GM12878 (cell line): ENCODE data around the gene SACS. TPM values are rescaled to one million over a fixed set of nuclear protein-coding genes. Genes with fewer than 3 reads are reported as not detected.

ENCODE experiments used
- BACH1 ChIP-seq: fragments of 450-650 bp; IDR thresholded peaks from 2 replicates; pipeline ENCODE4 v1.6.1; 2017; ENCODE audit warnings: mild to moderate bottlenecking, borderline replicate concordance
- BCL11A ChIP-seq: IDR thresholded peaks from 2 replicates; pipeline ENCODE4 v1.6.1; 2011; ENCODE audit warnings: low read depth, low read length
- BCL3 ChIP-seq: IDR thresholded peaks from 2 replicates; pipeline ENCODE4 v1.6.1; 2011; ENCODE audit warnings: borderline replicate concordance, low read depth, mild to moderate bottlenecking, moderate library complexity, low read length; ENCODE audit not compliant: insufficient read depth, poor library complexity, severe bottlenecking
- BMI1 ChIP-seq: fragments of 450-650 bp; IDR thresholded peaks from 2 replicates; pipeline ENCODE4 v1.6.1; 2016; ENCODE audit warnings: mild to moderate bottlenecking, moderate library complexity, borderline replicate concordance
- CBX5 ChIP-seq: sonication (generic); IDR thresholded peaks from 2 replicates; pipeline ENCODE4 v1.6.1; 2016; ENCODE audit warnings: low read depth, moderate library complexity, mild to moderate bottlenecking, inconsistent platforms
- EED ChIP-seq: sonication (generic); IDR thresholded peaks from 2 replicates; pipeline ENCODE4 v1.6.1; 2016; ENCODE audit warnings: antibody characterized with exemption, low read depth
- IKZF2 ChIP-seq, 2 experiments: fragments of 450-650 bp; IDR thresholded peaks; 2 replicates each; pipeline ENCODE4 v1.6.1; 2017; ENCODE audit warnings: mild to moderate bottlenecking in 2 of 2, moderate library complexity in 2 of 2
- JUNB ChIP-seq: IDR thresholded peaks from 2 replicates; pipeline ENCODE4 v1.6.1; 2016; ENCODE audit warnings: antibody characterized with exemption, mild to moderate bottlenecking
- MTA2 ChIP-seq: fragments of 450-650 bp; IDR thresholded peaks from 2 replicates; pipeline ENCODE4 v1.6.1; 2016; ENCODE audit warnings: low read depth, mild to moderate bottlenecking, moderate library complexity
- NKRF ChIP-seq: fragments of 450-650 bp; conservative IDR thresholded peaks from 2 replicates; pipeline ENCODE4 v1.6.1; 2017; ENCODE audit warnings: mild to moderate bottlenecking, moderate library complexity
- PAX5 ChIP-seq: IDR thresholded peaks from 2 replicates; pipeline ENCODE4 v1.6.1; 2011; ENCODE audit warnings: low read depth, low read length, borderline replicate concordance
- PKNOX1 ChIP-seq: fragments of 450-650 bp; IDR thresholded peaks from 2 replicates; pipeline ENCODE4 v1.6.1; 2016; ENCODE audit warnings: mild to moderate bottlenecking
- PML ChIP-seq: IDR thresholded peaks from 2 replicates; pipeline ENCODE4 v1.6.1; 2012; ENCODE audit warnings: low read length, inconsistent platforms
- RB1 ChIP-seq: fragments of 450-650 bp; formaldehyde crosslinking; IDR thresholded peaks from 2 replicates; pipeline ENCODE4 v1.6.1; 2017; ENCODE audit warnings: mild to moderate bottlenecking, borderline replicate concordance
- RELA ChIP-seq: fragments of 450-650 bp; IDR thresholded peaks from 2 replicates; pipeline ENCODE4 v1.8.0; 2014; ENCODE audit warnings: borderline replicate concordance; ENCODE audit not compliant: partially characterized antibody
- SMAD5 ChIP-seq: IDR thresholded peaks from 2 replicates; pipeline ENCODE4 v1.6.1; 2016; ENCODE audit warnings: antibody characterized with exemption, low read depth
- SP1 ChIP-seq: IDR thresholded peaks from one replicate; pipeline ENCODE4 v1.6.1; 2011; ENCODE audit warnings: low read depth, low read length
- STAT3 ChIP-seq: IDR thresholded peaks from 2 replicates; pipeline ENCODE4 v1.6.1; 2011; ENCODE audit warnings: low read depth, low read length, improper control_type of control experiment
- TBL1XR1 ChIP-seq: IDR thresholded peaks from 2 replicates; pipeline ENCODE4 v1.6.1; 2012; ENCODE audit warnings: low read depth, low read length, improper control_type of control experiment
- TCF12 ChIP-seq: IDR thresholded peaks from 2 replicates; pipeline ENCODE4 v1.6.1; 2011; ENCODE audit warnings: low read depth, mild to moderate bottlenecking, low read length
- YY1 ChIP-seq: IDR thresholded peaks from 2 replicates; pipeline ENCODE4 v1.6.1; 2011; ENCODE audit warnings: low read depth, mild to moderate bottlenecking, low read length
- ZNF207 ChIP-seq: fragments of 450-650 bp; IDR thresholded peaks from 2 replicates; pipeline ENCODE4 v1.6.1; 2014; ENCODE audit warnings: antibody characterized with exemption, mild to moderate bottlenecking, borderline replicate concordance
- ZNF687 ChIP-seq: fragments of 450-650 bp; IDR thresholded peaks from 2 replicates; pipeline ENCODE4 v1.6.1; 2017; ENCODE audit warnings: mild to moderate bottlenecking, moderate library complexity
- ZZZ3 ChIP-seq: IDR thresholded peaks from 2 replicates; pipeline ENCODE4 v1.6.1; 2011; ENCODE audit warnings: low read depth; ENCODE audit not compliant: control insufficient read depth, insufficient read length
- polyA plus RNA-seq, 11 experiments: library from polyadenylated mRNA; depleted of rRNA in 4 of 11; unstranded in 6 of 11; stranded (reverse) in 5 of 11; fragments of >200 nt; fragmentation: Nextera tagmentation in 4 of 11; fragmentation: Illumina TruSeq in 1 of 11; extraction: Ambion mirVana in 4 of 11; extraction: Trizol in 1 of 11; gene quantifications; 1 replicate in 1 of 11; 2 replicates in 10 of 11; pipeline versions ENCODE4 v1.2.1 to v1.2.3, GENCODE V29; 2011 to 2016; ENCODE audit warnings: inconsistent platforms in 2 of 11, missing spikeins in 2 of 11, low read depth in 1 of 11
- total RNA-seq, 4 experiments: library from RNA; depleted of rRNA in 3 of 4; stranded (reverse); fragments of >200 nt in 3 of 4; fragmentation: Illumina TruSeq in 1 of 4; extraction: Trizol in 1 of 4; gene quantifications; 2 replicates each; pipeline versions ENCODE4 v1.2.1 to v1.2.3, GENCODE V29; 2013 to 2021

Gene SACS
- total and polyA plus RNA-seq, 10 of the 15 experiments (the other 5 are each of a cell fraction or from before 2014, with no cell fraction given): 9.9 to 74.9 (median 22.1) TPM

GRCh38 chr13:23377983-23378632 lies 55.4 kb downstream of the SACS start (continued):
- peak; percentile 34 for TF ChIP-seq BCL3
- no peak for TF ChIP-seq ZZZ3
- no peak for TF ChIP-seq SMAD5
- TF ChIP-seq EED: peak; percentile 97
- 0 out of 2 replicates have a peak, but pooled peaks have one; percentile 25 for TF ChIP-seq YY1
- TF ChIP-seq BMI1: peak; percentile 35; the same call in 1 of the 2 replicates
- peak; percentile 35; the same call in 1 of the 2 replicates for TF ChIP-seq JUNB
- 0 out of 2 replicates have a peak, but pooled peaks have one; percentile 25 for TF ChIP-seq PML
- TF ChIP-seq TCF12: 0 out of 2 replicates have a peak, but pooled peaks have one; percentile 40
- TF ChIP-seq BACH1: no peak; the same call in 1 of the 2 replicates
- no peak for TF ChIP-seq RELA
- TF ChIP-seq MTA2: peak; percentile 78
- no peak for TF ChIP-seq NKRF
- no peak for TF ChIP-seq STAT3
- TF ChIP-seq RB1: no peak
- peak; percentile 64 for TF ChIP-seq PKNOX1
- 0 out of 2 replicates have a peak, but pooled peaks have one; percentile 51 for TF ChIP-seq CBX5
- TF ChIP-seq PAX5: 0 out of 2 replicates have a peak, but pooled peaks have one; percentile 53
- TF ChIP-seq TBL1XR1: no peak
- no peak for TF ChIP-seq ZNF687
- TF ChIP-seq ZNF207: no peak
- TF ChIP-seq SP1: no peak
- peak; percentile 96 to 97 for TF ChIP-seq IKZF2 (IDR thresholded peaks at IDR 0.05)
- TF ChIP-seq BCL11A: peak; percentile 82; the same call in 1 of the 2 replicates
